GM21360 (cell line): ENCODE measurements around the gene PRUNE2.
A peak's percentile ranks its signal among the peaks of the same experiment; 100 is the strongest.
"Not testable (repeated sequence)": the region's sequence is repeated elsewhere in the genome, so short reads cannot be mapped to it uniquely, and the experiment has no call there.

Experiments used
- ATAC-seq: cut with Tn5 transposase; IDR thresholded peaks from one replicate; pipeline ENCODE4 v1.9.1; 2021; ENCODE audit warnings: mild to moderate bottlenecking, moderate library complexity; ENCODE audit not compliant: unreplicated experiment

PRUNE2 gene

DNA sequence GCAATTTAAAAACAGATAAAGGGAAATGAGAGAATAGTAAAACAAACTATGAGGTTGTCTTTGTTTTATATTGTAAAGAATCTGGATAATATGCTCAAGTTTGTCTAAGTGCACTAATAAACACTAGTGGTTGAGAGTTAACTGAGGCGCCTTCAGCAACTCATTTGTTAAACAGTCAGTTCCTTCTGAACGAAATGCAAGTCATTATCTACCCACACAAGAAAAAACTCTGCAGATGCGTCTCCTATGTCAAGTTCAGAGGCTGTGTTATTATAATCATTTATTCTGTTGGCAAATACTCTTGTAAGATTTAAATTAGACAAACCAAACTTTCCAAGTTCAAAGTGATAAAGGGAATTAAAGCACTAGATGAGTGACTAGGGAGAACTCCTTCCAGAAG is 162.0 kb downstream of the PRUNE2 start:
- no peak for ATAC-seq

GRCh38 chr9:76742890-76743289 is 163.0 kb downstream of the PRUNE2 start:
- ATAC-seq: not testable (repeated sequence)

DNA sequence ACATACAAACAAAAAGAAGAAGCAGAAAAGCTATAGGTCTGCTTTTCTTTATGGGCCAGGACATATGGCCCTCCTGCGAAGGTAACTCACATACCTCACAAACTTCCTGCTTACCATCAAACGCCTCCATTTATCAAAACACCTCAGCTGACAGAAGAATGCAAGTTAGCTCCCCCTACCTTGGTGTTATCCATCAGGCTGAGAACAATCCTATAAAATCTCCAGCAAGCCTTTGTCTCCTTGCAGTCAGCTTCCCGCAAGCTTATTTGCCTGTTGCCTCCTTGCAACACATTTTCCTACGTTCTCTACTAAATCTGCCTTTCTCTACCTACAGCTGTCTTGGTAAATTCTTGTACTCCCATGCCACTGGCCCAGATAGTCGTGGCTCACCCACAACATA is 164.4 kb downstream of the PRUNE2 start:
- no peak for ATAC-seq

- ATAC-seq: no peak
Measured at GRCh38 chr9:76738402-76738801, 167.5 kb downstream of the PRUNE2 start.

DNA sequence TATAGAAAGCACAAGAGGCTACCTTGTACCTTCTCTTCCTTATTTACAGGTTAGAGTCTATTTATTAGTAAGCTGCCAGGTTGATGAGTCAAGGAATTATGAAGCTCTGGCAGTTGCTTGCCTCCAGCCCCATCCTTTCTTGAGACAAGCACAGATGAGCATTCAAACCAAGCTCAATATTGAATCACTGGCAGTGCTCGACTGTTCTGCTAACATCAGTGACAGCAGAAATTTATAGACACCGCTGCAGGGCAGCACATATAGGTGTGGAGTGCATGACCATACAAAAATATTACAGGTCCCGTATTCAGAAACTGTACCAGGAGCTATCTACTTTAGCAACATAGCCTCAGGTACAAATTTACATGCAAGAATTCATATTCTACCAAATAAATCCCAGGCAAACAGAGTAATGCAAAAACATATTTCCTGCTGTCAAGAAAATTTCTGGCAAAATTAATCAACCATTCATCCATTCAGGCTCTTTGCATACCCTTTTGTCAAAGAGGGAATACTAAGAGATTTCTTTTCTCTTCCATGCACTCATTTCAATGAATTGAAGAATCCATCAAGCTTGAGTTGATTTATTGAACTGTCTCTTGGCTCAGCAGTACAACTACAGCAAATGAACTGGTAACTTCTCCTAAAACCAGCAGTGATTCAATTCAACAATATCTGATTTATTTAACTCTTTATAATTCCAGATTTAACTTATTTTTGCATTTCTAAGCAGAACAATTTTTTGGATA is 168.6 kb downstream of the PRUNE2 start:
- ATAC-seq: no peak

DNA sequence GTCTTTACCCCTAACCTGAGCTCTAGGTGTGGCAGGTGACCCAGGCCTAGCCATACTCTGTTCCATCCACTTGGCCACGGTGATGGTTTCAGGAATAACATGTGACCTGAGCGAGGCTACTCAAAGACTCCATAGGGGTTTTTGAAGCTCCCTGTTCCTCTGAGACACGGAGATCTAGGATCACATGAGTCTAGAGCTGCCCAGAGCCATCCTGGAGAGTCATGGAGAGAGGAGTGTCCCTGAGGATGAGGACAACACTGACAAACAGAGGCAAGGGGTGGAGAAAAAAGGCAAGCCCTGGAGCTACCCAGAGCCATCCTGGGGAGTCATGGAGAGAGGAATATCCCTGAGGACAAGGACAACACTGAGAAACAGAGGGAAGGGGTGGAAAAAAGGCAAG is 171.2 kb downstream of the PRUNE2 start:
- ATAC-seq: no peak

GRCh38 chr9:76733096-76733495 is 172.8 kb downstream of the PRUNE2 start:
- no peak for ATAC-seq

- no peak for ATAC-seq
Measured at GRCh38 chr9:76732341-76732958, 173.5 kb downstream of the PRUNE2 start.

DNA sequence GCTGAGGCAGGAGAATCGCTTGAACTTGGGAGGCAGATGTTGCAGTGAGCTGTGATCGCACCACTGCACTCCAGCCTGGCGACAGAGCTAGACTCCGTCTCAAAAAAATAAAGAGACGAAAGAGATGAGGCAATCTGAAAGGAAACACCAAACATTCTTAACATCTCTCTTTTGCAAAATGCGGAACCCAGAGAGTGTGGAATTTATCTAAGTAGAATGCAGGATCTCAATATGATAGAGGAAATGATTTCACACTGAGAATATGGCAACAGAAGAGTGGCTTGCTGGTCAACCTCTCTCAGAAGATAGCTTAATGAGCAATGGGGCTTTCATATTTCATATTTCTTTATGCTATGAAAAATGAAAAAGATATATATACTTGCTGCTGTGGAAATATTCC is 175.1 kb downstream of the PRUNE2 start:
- no peak for ATAC-seq

GRCh38 chr9:76729980-76730737 is 175.8 kb downstream of the PRUNE2 start:
- ATAC-seq: no peak

GRCh38 chr9:76729116-76729515 is 176.8 kb downstream of the PRUNE2 start:
- ATAC-seq: no peak

GRCh38 chr9:76725885-76726284 is 180.0 kb downstream of the PRUNE2 start:
- ATAC-seq: no peak

DNA sequence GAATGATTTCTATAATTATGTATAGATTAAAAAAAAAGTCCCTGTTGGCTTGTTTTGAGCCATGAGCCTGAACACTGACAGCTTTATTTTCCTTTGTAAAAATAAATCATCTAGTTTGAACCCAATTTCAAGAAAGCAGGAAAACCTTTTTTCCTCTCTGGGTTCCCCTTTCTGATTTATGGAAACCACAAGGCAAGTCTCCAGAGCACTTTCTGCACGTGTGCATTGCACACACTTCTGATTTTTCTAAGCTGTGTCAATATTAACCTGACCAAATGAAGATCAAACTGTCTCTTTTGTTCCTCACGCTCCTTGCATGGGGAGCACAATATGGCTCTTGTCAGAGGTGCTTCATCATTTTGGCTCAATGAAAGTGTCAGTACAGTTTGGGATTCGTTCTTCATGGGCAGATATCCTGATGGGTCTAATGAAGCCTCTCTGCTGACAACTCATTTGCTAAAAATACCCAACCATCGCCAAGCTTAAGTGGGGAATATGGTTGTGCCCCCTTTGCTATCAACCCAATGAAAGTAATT is 180.8 kb downstream of the PRUNE2 start:
- no peak for ATAC-seq

GRCh38 chr9:76720245-76720644 is 185.7 kb downstream of the PRUNE2 start:
- ATAC-seq: no peak

- ATAC-seq: no peak
Measured at GRCh38 chr9:76718166-76718565, 187.7 kb downstream of the PRUNE2 start.

DNA sequence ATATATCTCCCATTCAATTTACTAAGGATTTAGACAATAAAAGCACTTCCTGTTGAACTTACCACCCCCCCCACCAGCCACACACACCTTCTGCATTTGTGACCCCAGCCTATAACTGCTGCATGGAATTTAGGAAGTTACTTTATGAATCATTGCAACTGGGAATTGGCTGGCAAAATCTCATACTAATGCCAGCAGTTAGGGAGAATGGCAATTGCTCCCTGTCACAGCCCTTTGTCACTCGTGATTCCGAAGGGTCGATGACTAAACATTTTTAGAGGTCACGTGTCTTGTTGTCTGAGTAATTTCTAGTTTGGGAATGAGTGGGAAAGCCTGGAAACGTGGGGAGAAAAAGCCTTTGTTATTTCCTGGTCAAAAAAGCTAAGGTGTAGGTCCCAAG is 188.3 kb downstream of the PRUNE2 start:
- no peak for ATAC-seq

- ATAC-seq: no peak
Measured at GRCh38 chr9:76717176-76717575, 188.7 kb downstream of the PRUNE2 start.

DNA sequence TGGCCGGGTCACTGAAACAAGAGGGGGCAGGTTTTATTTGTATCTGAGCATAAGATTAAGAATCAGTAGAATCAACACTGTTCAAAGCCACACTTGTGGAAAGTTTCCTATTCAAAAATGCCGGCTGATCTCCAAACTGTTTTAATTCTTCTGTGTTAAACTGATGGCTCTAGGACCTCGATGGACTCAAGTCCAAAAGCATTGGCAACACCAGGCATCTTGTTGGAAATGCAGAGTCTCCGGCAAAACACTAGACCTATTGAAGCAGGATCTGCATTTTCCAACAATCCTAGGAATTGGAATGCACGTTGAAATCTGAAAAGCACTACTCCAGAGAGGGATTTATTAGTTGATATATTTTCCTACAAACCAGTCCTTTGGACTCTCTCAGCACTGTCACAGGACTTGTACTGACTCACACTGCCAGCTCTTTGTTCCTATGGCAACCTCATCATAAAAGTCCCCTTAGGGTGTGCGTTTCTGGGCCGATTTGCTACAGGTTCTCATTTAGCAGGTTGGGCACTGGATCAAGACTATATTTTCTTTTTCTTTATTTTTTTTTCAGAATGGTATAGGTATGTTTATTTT is 189.7 kb downstream of the PRUNE2 start:
- no peak for ATAC-seq

- no peak for ATAC-seq
Measured at GRCh38 chr9:76713381-76713780, 192.5 kb downstream of the PRUNE2 start.

GRCh38 chr9:76709020-76709419 is 196.9 kb downstream of the PRUNE2 start:
- no peak for ATAC-seq

- ATAC-seq: peak; percentile 65
Measured at GRCh38 chr9:76707510-76707909, 198.4 kb downstream of the PRUNE2 start.
